NCI-H1105 (cell line): ENCODE data around the gene PCP2.

Experiments used
- DNase-seq: peaks from one replicate; lab custom pipeline; 2025; lab: John Stamatoyannopoulos, UW

PCP2 gene

GRCh38 chr19:7596211-7596937 is 37.1 kb downstream of the PCP2 start:
- no peak for DNase-seq

DNA sequence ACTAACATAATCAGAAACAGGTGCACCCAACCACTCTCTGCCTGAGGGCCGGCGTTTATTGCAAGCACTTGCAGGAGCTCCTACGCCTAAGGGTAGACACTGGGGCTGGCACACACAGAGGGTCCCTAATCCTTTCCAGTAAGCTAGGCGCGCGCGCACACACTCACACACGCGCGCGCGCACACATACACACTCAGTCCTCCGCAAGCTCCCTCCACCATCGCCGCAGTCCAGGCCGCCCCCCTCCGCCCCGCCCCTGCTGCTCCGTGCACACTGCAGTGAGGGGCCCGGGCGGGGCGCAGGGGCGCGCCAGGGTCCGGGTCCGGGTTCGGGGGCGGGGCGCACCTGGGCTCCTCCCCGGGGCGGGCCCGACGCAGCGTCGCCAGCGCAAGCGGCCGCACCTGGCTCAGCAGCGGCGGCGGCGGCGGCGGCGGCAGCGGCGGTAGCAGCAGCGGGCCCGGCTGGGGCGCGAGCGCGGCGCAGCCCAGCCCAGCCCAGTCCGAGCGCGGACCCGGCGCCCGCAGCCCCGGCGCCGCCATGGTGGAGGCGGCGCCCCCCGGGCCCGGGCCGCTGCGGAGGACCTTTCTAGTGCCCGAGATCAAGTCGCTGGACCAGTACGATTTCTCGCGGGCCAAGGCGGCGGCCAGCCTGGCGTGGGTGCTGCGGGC is 37.9 kb downstream of the PCP2 start, which contains the start of gene CAMSAP3:
Gene CAMSAP3, plus strand, starts transcription at position 398 of the 668 bp plus-strand sequence. Its CDS starts 140 bp downstream, at position 538.
- DNase-seq: peak; percentile 84

DNA sequence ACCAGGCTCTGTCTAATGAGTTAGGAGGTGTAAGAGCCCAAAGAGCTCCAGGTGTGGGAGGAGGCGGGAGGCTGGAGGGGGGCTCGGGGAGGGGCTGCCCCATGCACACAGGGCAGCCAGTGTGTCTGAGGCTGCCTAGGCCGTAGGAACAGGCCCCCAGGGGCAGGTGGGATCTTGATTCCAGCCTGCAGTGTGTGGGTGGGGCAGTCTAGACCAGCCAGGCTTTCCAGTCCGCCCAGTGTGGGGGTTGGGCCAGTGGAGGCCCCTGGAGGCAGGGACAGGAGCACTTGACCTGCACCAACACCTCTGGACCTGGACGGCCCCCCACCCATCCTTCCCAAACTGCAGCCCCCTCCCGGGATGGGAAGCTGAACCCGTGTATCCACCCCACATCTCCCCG is 43.3 kb downstream of the PCP2 start:
- DNase-seq: no peak

DNA sequence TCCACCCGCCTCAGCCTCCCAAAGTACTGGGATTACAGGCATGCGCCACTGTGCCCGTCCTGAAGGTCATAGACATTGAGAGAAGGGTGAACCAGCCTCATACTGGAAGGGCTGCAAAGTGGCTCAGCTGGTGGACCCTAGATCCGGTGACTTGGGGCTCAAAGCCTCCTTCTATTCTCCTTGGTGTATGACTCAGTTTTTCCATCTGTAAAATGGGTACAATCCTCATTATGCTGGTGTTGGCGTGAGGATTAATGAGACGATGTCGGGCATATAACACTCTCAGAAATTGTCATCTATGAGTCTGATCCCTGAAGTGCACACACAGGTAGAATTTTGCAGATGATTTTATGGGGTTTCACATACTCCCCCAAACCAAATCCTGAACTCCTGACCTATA is 43.7 kb downstream of the PCP2 start:
- DNase-seq: no peak

DNA sequence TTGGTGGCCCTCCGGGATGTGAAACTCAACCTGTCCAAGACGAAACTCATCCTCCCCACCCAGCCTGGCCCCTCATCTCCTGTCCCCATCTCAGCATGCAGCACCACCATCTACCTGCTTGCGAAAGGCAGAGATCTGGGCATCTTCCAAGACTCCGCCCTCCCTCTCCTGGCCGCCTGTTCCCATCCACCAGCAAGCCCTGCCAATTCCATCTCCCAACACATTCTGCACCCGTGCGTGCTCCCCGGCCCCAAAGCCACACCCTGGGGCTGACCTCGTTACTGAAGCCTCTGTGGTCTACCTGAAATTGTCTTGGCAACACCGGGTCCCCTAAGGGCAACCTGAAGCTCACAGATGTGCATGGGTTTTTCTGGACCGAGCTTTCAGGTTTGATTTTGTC is 51.1 kb downstream of the PCP2 start:
- no peak for DNase-seq
